Stimulated activated CD4-positive, alpha-beta T cell treated with anti-CD3 and anti-CD28 coated beads, TNF-alpha, amount 100 ng/mL, for 24 hours (primary cell): Measurements from ENCODE around the gene BEST3.

ENCODE experiments used
- DNase-seq, 3 experiments: peaks; one replicate each; pipeline ENCODE4 v3.0.0-alpha.2; 2020; ENCODE audit warnings: low read depth in 3 of 3

BEST3 gene

DNA sequence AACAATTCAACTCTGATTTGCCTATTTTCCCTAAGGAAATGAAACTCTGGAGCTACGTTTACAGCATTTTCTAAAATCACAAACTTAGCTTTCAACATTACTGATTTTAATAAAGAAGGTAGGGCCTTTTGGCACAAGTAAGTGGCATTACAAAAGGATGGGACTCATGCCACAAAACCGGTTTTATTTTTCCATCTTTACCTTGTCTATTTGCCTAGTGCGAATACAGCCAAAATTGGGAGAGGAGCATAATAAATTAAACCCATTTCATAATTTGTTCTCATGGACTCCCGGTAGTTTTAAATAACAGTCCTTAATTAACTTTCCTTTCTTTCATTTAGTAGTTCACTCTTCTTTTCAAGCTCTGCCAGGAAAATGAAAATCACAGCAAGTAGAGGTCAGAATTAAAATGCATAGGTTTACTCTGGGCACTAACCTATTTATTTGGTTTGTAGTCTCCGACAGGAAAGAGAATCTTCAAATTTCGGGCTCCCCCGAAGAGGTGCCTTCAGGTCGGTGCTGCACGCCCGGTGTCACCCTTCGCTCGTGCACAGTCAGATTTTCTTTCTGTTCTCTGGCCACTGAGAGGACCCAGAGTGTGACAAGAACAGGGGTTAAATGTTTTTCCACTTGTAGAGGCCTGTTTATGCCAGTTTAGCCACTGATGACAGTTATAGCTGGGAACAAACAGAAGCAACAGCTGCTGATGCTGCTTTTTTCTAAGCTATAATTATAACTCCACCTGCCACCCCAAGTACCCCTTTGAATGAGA lies at the start of gene BEST3:
Gene BEST3 (minus strand): TSS at position 535 of the 772 bp plus-strand sequence. CDS start 1,505 bp downstream, outside the sequence.
- DNase-seq = no peak

DNA sequence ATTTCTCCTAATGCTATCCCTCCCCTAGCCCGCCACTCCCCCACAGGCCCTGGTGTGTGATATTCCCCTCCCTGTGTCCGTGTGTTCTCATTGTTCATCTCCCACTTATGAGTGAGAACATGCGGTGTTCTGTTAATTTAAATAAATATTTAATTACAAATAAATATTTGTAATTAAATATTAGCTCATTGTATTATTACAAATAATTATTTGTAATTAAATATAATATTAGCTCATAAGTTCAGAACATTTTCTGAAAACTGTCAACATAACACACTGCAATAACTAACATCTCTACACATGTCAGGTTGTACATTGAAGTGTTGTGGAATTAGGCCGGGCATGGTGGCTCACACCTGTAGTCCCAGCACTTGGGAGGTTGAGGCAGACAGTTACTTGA lies 45.0 kb upstream of the BEST3 start:
- no peak for DNase-seq

DNA sequence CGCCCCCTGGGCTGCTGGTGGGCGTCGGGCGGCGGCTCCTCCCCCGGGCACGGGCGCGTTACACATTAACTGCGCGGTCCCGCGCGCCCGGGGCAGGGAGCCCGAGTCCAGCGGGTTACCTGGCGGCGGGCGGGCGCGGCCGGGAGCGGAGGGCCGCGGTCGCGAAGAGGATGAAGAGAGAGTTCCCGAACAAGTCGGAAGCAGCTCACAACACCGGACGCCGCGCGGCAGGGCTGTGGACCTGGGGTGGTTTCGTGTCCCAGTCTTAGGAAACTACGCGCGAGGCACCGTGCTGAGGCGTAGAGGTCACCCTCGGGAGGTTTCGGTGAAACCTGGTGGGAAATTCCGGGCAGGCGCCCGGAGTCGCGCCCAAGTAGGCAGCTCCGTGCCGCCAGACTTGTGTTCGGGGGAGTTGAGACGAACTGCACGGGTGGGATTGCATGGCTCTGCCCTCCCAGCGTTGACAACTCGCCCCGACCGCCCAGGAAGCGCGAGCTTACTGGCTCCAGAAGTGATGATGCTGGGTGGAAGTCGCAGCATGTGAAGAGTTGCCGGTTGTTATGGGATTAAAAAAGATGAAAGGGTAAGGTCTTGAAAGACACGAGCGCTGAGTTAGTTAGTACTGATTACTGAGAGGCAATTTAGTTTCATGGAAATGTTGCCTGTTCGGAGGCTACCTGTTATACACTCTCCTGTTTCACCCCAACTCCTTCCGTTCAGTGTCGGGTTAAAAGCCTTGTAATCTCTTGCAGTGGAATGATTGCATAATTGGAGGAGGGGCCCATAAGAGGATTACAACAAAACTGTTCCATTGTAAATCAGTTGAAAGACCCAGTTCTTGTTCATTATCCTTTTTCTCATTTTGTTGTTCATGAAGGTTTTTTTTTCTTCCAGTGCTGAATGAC lies 40.4 kb upstream of the BEST3 start:
- peak; percentile 16 to 53 (median 28) for DNase-seq

DNA sequence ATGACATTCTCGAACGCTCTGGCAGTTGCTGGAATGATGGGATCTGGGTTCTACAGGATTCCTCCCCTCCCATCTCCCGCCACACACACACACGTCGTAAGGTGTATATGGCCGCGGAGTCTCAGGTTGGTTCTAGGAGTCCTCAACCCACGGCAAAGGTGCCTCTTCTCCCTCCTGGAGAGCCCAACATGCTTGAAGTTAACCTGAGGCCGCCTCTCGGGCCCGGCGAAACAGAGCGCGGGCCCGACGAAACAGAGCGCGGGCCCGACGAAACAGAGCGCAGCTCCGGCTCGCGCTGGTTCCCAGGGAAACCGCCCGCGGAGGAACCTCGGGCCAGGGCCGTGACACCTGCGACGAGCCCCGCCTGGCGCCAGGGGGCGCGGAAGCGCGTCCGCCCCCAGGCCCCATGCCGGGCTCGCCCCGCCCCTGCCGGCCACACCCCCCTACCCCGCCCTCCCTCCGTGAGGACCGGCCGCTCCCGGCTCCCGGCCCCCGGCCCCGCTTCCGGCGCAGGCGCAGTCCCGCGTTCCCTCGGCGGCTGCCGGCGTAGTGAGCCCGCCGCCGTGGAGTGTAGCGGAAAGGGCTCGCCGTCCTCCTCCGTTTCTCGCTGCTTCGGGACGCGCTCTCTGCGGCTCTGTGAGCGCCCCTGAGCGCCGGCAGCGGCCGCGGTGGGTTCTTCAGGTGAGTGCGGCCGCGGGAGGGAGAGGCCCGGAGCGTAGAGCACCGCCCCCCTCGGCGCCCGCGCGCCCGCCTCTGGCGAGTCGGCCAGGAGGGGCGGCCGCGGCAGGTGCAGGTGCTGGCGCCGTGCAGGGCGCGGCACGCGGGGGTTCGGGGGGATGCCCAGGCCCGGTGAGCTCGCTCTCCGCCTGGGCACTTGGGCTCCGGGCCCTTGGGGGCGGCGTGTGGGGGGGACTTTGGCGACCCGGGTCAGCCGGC lies 39.5 kb upstream of the BEST3 start, which contains the start of gene RAB3IP:
Gene RAB3IP (plus strand): TSS at position 510 of the 936 bp plus-strand sequence. CDS start 16,549 bp downstream, outside the sequence.
- peak; percentile 82 to 94 (median 89) for DNase-seq

DNA sequence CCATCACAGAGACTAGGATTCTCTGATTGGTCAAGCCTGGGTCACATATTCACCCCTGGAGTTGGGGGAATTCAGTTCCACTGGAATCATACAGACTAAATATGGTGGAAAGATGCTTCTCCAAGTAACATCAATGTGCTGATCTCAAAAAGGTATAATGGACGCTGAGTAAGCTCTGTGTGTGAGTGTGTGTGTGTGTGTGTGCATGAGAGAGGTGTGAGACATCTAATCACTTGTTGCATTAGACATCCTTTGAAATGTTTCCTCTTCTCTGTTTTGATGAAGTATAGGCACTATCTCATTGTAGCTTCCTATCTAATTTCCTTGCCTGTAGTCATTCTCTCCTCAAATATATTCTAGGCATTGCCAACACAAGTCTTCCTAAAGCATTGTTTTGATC lies 34.5 kb upstream of the BEST3 start:
- DNase-seq = no peak

DNA sequence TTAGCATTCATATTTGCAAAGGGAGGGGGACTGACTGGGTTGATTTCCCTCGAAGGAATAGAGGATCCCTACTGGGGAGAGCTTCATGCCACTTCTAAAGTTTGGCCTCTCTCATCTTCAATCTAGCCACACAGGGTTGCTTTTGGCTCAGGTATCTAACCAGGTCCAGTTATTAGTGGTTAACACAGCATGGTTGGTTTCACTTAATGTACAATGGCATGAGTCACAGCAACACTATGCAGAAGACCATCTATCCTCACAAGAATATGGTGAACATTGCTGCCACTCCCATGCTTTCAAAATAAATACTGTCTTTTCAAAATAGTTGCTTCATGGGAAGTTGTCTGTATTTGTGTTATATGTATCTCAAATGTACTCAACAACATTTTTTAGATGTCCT lies 33.0 kb upstream of the BEST3 start:
- no peak for DNase-seq

DNA sequence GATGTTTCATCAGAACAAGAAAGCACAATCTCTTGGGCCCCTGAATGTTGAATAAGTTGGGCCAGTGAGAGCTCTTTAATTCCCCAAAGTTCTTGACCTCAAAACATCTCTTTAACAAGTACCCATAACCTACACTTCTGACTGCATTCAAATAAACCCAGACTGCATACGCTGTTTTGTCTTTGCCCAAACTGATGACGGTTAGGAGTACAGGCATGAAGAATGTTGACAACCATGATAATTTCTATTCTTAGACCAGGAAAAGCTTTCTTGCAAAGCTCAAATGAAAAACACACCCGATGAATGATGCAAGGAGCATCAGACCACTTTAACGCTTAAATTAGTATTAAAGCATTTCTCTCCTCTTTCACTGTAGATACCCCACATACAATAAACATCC lies 27.8 kb upstream of the BEST3 start:
- DNase-seq = no peak

DNA sequence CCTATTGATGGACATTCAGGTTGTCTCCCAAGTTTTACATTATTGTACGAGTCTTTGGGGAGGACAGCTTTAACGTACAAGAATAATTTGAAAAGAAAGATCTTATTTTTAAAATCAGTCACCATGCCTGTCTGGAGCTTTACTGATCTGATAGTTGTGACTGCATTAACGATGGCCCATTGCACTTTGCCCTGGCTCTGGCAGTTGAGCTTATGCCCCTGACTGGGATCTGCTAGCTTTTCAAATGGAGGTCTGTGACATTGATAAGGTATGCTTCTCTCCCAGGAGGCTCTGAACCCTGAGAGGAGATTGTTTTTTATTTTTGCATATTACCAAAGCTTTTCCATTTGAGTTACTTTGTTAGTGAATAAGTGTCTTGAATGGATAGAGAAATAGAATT lies 21.6 kb upstream of the BEST3 start:
- no peak for DNase-seq

DNA sequence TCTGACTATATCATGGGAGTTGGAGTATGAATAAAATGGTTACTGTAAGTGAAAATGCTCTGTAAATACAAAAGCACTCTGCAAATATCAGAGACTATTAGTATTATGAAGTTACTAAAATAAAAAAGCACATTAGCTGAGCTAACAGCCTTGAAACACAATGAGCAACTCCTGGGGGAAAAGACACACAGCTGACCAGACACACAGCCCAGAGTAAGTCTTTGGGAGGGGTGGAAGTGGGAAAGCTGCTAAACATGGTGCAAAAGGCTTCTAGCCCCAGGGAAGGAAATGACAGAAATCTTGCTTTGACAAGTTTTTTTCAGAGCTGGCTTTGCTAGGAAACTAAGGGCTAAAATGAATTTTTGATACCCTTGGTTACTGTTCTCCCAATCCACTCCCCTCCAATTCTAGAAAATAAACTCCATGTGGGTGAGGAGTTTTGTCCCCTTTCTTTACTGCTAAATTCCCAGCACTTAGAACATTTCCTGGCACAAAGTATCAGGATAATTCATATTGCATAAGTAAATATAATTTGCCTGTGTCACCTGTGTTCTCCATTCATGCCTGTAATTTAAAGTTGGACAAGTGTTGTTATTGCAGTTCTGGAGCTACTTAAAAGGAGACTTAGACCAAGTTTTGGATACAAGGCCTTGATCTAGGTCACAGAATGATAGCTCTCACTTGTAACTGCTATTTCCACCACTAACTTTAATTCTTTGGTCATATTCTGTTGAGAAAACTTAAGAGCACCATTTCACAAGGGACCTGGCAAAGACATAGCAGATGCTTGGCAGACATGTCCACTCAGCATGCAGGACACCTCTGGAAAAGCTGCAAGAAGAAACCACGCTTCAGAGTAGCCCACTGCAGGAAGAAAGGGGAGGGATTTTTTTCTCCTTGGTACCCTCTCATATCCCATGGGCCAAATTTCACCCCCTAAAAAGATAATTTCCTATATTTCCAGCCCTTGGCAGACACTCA lies 20.5 kb upstream of the BEST3 start:
- DNase-seq = no peak

DNA sequence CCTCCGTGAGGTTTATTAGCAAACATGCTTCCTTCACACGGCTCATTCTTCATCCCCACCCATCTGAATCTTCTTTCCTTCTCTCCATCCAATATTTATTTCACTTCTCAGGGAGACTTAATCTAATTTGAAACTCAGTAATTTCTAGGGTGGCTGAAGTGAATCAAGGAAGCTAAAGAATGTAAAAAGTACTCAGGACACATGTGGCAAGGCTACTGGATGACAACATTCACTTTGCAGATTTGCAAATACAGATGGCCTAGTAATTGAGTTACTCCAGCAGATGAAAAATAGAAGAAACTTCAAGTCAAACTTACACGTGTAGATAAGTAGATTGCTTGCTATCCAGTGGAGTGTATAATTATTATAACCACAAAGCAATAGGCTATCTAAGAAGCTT lies 15.4 kb upstream of the BEST3 start:
- DNase-seq = no peak

DNA sequence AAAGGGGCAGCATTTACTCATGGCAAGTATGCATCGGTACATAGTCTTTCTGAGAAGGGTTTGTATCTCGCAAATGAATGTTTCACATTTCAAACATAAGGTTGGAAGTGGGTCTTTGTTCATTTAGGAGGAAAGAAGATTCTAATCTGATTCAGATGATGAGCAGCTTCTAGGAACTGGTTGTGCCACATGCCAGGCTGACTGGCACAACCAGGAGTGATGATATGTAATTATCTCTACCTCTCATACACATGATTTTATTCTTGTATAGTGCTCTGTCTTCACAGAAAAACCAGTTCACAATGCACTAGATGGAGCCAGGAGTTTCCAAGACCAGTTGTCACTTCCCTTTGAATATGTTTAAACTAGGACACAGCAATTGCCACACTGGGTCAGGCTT lies 13.7 kb upstream of the BEST3 start:
- no peak for DNase-seq

DNA sequence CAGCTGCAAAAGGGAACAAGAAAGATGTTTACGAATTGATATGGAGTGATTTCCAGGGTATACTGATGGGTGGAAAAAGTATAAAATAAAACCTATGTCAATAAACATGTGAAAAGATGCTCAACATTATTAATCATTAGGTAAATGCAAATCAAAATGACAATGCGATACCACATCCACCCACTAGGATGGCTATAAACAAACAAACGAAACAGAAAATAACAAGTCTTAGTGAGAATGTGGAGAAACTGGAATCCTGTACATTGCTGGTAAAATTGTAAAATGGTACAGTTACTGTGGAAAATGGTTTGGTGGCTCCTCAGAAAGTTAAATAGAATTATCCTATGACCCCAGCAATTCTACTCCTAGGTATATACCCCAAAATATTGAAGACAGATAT lies 9.5 kb upstream of the BEST3 start:
- no peak for DNase-seq

DNA sequence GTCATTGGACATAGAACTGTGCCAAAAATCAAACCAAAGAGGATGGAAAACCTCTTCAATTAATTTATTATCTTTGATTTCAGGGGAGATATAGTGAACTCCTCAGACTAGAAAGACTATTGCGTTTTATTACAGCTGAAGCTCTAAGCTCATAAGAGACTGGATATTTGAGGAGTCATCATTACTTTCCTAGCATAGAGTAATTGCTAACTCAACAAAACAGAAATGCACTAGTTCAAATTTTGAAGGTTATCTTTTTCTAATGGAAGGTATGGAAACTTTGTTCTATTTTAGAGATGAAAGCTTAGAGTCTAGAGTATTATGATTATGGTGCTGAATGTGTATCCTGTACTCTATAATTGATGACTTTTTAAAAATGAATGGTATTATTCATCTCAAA lies 5.3 kb upstream of the BEST3 start:
- no peak for DNase-seq

DNA sequence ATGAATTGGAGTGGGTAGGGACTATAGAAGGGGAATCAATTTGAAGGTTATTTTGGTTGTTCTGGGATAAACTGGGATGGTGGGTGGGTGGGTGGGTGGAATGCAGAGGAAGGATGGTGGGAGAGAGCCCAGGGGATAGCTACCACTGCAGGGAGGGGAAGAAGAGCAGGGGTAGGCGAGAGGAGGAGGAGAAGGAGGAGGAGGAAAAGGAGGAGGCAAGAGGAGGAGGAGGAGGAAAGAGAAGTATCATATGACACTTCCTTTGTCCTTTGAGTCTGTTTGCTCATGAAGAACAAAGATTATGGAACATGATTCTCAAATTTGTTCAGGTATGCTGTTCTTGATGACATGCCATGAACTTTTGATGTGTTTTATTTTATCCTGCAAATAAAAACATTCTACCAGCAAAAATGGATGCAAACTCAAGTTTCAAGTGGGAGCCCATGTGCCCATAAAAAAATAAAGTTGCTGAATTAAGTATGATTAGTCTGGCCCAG lies 4.1 kb upstream of the BEST3 start:
- DNase-seq = no peak

DNA sequence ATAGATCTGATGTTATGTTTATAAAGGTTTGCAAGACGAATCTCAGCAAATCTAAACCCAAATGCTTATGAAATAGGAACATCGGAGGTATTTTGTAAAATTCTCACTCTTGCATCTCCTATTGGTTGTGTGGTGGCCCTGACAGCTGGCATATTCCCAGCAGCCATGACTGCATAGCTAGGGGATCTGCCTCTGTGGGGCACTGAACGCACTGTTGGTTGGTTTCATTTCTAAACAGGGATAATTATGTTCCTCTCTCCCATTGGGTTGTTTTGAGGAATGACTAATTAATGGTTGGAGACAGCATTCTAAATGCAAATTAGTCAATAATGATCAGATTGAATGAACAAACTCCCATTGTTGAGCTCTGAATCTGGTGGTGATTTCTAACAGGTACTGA lies 2.7 kb upstream of the BEST3 start:
- DNase-seq = no peak

DNA sequence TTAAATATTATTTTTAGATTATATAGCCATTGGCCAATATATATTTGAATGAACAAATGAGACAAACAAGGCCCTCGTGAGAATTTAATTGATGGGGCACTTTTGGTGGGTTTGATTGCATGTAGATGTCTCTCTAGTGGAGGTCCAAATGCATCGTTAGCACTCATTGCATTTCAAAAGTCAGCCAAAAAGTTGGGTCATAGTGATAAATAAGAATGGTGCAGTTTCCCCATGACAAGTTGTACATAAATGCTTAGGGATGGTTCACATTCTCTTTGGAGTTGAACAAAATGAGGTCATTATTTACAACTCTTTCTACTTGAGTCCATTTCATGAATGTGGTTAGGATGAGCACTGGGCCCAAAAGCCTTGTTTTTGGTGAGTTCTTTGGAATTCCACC lies 1.0 kb downstream of the BEST3 start:
- no peak for DNase-seq

DNA sequence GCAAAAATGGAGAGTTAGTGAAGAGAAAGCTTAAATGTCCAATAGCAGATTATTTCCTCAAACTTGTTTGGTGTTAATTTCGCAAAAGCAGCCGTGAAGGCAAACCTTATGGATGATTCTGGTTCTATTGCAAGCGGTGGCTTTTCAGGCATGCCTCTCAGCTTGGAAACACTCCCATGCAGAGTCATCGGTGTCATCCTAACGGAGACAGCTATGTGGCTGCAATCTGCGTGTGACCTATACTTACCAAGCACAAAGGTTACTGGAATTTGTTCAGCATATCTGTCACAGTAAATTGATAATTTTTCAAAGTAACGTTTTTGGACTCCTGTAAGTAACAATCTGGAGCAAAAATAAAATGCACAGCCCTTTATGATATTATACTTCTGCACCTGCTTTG lies 5.0 kb downstream of the BEST3 start:
- no peak for DNase-seq

DNA sequence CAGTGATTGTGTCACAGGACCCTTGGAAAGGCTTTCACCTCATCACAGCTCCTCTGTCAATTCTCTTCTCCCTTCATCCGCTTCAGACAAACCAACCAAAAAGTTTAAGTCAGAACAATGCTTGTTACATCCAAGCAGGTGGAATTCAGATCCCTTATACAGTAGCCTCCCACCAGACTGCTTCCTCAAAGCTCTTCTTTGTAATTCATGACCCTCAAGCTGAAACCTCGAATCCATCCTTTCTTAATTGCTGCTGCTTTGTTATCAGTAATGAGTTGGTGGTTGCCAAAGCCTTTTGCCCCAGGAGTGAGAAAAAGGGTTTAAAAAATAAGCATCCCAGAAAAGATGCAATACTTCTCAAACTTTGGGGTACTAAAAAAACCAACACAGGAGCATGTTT lies 9.5 kb downstream of the BEST3 start:
- no peak for DNase-seq

DNA sequence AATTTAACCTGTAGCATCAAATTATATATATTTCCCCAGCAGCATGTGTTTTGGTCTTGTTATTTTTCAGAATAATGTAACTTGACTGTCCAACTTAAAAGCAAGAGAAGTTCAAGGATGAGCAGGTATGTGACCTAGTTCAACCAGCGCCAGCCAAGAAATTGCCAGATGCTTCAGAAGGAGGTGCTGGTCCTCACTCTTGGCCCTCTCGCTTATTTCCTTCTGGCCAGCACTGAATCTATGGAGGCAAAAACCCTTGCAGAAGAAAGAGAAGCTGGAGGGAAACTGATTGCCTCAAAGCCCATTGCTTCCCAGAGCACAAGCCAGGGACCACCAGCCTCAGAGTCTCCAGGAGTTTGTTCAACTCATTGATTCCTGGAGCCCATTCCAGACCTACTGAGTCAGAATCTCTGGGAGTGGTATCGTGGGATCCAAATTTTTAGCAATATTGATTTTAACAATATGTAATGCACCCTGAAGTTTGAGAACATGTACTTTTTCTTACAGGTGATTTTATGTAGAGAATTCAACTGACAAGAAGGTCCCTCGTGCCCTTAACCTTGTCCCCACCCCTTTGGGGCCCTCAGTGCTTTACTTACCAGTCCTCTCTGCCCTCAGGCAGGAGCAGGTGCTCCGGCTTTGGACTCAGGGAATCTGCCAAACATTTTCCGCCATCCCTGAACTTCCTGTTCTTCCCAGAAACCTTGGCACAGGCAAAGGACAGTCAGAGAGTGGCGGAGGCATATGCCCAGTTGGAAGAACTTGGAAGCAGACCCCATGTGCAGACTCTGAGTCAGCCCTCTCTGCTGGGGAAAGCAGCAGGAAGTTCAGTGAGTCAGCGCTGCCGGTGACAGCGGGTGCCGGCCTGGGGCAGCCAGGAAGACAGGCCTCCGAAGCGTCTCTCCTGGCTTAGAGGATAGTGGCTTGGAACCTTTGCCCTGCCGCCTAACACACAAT lies 10.4 kb downstream of the BEST3 start:
- peak in 1 of 3 experiments; percentile 47 for DNase-seq
